SHP77 treated with DMSO at 0.1 percent for 48 hours (cell line): ENCODE results near the gene ZNF362.

Source experiments
- DNase-seq: peaks from one replicate; lab custom pipeline; 2025; lab: John Stamatoyannopoulos, UW

ZNF362 gene

GRCh38 chr1:33268927-33269610 is 12.8 kb downstream of the ZNF362 start:
- no peak for DNase-seq

DNA sequence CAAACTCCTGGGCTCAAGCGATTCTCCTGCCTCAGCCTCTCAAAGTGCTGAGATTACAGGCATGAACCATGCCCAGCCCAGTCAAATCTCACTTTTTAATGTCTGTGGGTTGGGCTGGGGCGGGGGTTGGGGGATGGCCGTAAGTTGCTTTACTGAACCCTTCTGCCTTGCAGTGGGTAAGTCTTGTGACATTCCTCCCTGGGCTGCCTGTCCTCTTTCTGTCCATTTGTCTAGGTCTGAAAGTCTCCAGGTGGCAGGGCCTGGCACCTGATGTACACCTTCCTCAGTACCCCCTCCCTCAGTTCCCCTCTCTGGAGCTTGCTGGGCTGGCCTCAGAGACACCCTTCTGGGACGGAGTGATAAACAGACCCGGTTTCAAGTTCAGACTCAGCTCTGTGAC is 13.3 kb downstream of the ZNF362 start:
- DNase-seq, result no peak

DNA sequence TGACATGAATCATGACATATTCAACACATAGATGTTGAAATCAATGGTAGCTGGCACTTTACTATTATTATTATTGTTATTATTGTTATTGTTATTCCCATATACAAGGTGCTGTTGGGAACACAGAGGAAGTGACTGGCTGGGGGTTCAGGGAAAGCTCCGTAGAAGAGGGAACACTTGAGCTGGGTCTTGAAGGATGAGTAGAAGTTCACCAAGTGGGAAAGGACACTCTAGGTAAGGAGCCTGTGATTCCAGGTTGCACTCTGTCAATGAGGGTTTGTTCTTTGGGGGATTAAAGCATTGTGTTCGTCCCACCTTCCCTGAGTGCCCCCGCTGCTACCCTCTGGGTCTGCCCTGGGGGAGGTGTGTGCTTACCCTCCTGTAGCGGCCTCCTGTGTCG is 14.1 kb downstream of the ZNF362 start:
- no peak for DNase-seq

DNA sequence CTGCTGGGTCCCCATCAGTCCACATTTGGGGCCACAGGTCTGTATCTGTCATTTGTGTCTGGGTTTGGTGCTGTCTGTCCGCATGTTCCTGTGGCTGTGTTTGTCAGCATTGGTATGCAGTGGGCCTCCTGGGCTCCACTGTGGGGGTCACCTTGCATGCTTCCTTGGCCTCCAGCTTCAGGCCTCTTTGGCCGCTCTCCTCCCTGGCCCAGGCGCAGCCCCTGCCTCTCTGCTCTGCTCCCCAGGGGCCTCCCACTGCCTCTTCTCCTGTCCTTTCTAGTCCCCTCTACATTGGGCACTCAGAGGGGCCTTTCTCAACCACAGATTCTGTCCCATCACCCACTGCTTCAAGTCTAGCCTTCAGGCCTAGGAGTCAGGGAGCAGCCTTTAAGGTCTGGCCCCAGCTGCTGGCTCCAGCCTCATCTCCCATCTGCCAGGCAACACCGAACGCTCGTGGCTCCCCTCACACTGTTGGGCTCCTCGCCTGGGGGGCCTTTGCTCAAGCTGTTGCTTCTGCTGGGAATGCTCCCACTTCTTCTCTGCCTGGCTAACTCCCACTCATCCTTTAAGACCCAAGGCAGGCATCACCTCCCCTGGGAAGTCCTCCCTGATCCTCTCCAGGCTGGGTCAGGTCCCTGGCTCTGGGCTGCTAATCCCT is 14.6 kb downstream of the ZNF362 start:
- no peak for DNase-seq

DNA sequence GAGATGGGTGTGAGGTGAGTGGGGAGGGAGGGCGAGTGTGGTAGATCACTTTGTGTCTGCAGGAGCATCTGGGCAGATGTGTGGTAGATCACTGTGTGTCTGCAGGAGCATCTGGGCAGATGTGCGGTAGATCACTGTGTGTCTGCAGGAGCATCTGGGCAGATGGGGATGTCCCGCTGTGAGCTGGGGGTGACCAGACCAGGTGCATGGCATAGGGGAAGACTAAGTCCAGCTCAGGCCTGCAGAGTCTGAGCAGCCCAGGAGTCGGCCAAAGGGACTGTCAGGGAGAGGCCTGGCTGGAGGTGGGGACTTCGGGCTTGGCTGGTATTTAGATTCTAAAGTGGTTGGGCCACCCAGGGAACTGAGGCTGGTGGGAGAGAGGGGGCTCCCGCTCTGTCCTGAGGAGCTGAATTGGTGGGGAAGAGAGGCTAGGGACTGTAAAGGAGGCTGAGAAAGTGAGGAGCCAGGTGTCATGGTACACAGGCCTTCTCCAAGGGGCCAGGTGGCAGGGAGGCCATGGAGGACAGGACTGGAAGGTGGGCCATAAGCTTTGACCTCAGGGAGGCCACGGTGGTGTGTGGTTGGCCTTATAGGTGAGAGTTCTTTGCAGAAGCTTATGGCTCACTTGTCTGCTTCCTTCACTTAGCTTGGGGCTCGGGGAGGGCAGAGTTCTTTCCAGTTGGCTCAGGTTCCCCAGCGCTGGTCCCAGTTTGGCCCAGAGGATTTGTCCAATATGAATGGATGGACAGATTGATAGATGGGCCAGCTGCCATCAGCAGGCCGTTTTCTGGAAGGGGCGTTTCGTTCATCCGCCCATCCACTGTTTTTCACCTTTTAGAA is 15.6 kb downstream of the ZNF362 start:
- DNase-seq, result no peak

DNA sequence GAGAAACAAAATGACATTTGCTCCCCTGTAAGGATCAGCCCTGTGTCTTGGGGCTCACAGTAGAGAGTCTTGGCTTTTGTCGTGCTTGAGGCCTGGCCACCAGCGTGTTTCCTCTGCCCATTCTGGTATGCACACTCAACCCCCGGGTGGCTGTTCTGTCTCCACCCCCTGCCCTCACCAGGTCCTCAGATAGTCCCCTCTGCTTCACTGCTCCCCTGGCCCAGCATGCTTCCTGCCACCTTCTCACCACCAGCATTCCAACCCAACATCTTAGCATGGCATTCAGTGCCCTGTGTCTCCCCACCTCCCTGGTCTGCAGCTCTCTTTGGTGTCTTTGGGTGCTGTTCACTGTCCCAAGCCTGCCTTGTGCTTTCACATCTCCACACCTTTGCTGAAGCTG is 16.2 kb downstream of the ZNF362 start:
- DNase-seq, result no peak

GRCh38 chr1:33272930-33273329 is 16.6 kb downstream of the ZNF362 start:
- no peak for DNase-seq

GRCh38 chr1:33273406-33273805 is 17.1 kb downstream of the ZNF362 start:
- no peak for DNase-seq

DNA sequence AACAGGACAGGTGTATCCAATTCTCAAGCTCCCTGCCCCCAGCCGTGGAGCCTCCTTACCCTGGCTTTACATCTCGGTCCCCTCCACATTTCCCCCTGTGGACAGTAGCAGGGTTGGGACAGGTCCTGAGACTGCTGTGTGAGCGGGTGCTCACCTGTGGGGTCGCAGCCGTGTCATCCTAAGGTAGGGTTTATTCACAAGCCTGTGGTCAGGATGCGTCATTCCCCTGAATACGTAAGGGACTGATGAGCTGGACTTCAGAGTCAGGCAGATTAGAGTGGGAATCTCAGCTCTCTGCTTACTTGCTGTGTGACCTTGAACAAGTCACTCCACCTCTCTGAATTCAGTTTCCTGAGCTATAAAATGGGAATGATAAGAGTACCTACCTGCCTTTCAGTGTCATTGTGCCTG is 17.7 kb downstream of the ZNF362 start:
- DNase-seq, result no peak

- no peak for DNase-seq
Measured at GRCh38 chr1:33274446-33274845, 18.2 kb downstream of the ZNF362 start.

DNA sequence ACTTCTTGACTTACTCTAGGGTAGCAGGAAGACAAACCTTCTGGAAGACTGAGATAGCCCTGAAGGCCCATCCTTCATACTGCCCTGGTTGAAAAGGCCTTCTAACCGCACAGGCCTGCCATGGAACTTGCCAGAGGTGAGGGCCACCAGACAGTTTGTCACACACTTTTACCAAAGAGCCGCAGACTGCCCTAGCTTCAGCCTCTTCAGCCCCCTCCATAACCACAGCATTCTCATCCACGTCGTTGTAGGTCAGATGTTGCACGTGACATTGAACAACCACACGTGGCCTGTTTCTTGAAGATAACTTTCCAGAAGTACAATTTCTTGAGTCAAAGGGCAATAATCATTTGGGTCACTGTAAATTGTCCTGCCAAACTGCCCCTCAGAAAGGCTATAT is 18.9 kb downstream of the ZNF362 start:
- no peak for DNase-seq

GRCh38 chr1:33275706-33276572 is 19.6 kb downstream of the ZNF362 start:
- DNase-seq, result no peak

DNA sequence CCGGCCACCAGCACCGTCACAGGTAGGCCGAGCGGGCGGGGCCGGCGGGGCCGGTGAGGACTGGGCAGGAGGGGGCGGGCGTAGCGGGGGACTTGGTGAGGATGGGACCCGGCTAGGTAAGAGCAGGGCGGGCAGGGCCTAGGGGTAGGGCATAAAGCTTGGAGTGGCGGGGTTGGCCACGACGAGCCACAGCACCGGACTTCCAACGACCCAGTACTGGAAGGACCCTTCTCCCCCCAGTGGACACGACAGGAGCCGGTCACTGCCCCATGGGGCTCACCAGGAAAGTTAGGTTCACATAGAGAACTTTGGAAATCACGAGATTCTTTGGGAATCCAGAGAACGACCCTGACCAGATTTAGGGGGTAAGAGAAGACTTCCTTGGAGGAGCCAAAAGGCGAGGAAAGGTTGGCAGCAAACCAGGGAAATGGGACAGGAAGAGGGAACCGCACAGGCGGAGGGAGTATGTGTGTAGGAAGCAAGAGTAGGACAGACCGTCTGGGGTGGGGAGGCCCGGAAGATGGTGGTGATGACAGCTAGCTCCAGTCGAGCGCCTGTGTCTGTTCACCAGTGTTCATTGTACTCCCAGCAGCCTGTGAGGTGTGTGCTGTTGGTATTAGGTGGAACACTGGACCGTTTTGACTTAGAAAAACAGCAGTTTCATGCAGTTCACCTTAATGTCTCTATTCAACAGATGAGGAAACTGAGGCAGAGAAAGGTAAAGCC is 20.4 kb downstream of the ZNF362 start:
- no peak for DNase-seq

- DNase-seq, result no peak
Measured at GRCh38 chr1:33277488-33278084, 21.3 kb downstream of the ZNF362 start.

- DNase-seq, result no peak
Measured at GRCh38 chr1:33280091-33280661, 23.9 kb downstream of the ZNF362 start.

DNA sequence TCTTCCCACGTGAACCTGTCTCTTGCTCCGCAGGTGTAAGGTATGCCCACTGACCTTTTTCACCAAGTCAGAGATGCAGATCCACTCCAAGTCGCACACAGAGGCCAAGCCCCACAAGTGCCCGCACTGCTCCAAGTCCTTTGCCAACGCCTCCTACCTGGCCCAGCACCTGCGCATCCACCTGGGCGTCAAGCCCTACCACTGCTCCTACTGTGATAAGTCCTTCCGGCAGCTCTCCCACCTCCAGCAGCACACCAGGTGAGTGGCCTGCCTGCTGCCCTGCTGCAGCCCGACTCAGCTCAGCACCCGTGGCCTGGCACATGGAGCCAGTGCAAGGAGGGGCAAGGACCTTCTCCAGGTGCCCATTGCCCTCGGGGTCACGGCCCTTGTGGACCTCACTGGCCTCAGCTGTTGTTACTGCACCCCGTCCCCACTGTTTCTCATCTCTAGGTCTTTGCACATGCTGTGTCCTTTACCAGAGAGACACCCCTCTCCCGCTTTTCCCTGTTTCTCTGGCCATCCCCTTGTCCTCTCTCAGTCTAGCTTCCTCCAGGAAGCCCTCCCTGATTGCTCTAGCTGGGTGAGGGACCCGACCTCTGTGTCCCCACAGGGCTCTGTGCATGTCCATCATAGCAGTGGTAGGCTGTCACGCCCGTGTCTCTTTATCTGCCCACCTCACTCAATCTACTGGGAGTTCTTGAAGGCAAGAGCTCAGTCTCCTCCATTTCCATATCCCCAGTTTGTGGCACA is 25.4 kb downstream of the ZNF362 start:
- no peak for DNase-seq

- no peak for DNase-seq
Measured at GRCh38 chr1:33282791-33283190, 26.5 kb downstream of the ZNF362 start.

DNA sequence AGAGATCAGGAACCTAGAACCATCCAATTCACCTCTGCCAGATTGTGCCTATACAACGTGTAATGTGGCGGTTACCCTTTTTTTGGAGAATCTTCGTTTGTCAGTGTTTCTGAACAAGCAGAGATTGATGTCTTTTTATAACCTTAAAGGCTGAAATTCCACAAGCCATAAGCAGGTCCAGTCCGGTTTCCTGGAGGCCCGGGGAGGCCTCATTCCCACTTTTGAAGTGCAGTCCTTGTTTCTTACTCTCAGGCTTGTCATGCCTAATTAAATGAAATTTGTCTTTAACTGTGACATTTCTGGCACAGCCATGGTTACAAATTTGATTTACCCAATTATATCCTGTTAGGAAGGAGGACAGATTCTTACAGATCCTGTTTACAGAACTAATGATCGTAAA is 27.8 kb downstream of the ZNF362 start:
- no peak for DNase-seq

- DNase-seq, result no peak
Measured at GRCh38 chr1:33286451-33287185, 30.3 kb downstream of the ZNF362 start.
